NCI-H1048 (cell line): ENCODE measurements around the gene SYNJ2BP.
A peak's percentile ranks its signal among the peaks of the same experiment; 100 is the strongest.
"Not testable (repeated sequence)": the region's sequence is repeated elsewhere in the genome, so short reads cannot be mapped to it uniquely, and the experiment has no call there.

ENCODE experiments used
- DNase-seq: peaks from one replicate; lab custom pipeline; 2025; lab: John Stamatoyannopoulos, UW

The SYNJ2BP gene, protein sequence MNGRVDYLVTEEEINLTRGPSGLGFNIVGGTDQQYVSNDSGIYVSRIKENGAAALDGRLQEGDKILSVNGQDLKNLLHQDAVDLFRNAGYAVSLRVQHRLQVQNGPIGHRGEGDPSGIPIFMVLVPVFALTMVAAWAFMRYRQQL

GRCh38 chr14:70416725-70417349 is at the start of gene SYNJ2BP:
SYNJ2BP (minus strand) TSS chr14:70417090; CDS start chr14:70416963, 127 bp downstream.
- DNase-seq = peak; percentile 28

DNA sequence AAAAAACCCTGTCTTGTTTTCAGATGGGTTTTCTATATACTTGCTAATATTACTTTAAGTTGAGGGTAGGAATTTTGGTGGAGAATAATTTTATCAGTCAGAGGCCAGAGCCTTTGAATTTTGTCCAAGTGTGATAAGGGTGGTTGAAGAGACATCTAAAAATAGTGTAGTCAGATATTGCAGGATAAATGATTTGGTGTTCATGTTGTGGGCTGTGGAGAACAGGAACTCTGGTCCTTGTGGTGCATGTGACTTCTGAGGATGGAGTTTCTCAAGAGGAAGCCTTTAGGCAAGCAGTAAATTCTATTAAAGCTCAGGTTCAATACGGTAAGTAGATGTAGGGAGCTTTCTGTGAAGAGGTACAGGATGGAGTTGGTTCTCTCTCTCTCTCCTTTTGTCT is 37.8 kb upstream of the SYNJ2BP start:
- DNase-seq = no peak

- no peak for DNase-seq
Measured at GRCh38 chr14:70451874-70452273, 35.0 kb upstream of the SYNJ2BP start, which contains the start of gene ADAM21. ADAM21 (plus strand) TSS chr14:70452174; CDS start chr14:70457500, 5,326 bp downstream.

DNA sequence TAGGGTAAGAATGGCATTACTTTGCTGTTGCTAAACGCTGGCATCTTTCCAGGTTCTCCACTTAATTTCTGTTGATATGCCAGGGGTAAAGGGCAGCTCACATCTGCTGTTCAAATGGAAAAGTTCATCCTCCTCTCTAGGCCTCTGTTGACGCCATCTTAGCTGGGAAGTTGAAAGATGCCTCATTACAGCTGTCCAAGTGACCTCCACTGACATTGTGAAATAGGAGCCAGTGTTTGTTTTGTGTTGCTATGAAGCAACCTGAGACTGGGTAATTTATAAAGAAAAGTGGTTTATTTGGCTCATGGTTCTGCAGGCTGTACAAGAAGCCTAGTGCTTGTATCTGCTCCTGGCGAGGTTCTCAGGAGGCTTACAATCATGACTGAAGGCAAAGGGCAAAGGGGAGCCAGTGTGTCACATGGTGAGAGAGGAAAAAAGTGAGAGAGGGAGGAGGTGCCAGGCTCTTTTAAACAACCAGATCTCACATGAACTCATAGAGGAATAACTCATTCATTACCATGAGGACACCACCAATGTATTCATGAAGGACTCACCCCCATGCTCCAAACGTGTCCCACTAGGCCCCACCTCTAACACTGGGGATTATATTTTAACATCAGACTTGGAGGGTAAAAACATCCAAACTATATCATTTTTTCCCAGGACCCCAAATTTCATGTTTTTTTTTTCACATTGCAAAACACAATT is 31.9 kb upstream of the SYNJ2BP start:
- DNase-seq = no peak

DNA sequence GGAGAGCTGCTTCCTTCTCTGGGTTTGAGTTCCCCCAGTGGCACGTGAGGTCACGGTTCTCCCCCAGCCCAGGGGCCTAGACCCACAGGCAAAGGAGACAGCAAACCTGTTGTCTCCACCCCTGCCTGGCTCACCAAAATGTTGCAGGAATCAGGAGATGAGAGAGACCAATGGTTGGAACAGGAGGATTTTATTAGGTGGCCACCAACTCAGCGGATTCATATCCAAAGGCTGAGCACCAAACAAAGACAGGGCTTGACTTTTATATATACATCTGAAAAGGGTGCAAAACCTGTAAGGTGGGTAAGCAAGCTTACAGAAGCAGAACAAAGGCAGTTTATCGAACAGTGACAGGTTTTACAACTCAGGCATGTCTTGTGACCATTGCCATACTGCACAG is 25.9 kb upstream of the SYNJ2BP start:
- no peak for DNase-seq

DNA sequence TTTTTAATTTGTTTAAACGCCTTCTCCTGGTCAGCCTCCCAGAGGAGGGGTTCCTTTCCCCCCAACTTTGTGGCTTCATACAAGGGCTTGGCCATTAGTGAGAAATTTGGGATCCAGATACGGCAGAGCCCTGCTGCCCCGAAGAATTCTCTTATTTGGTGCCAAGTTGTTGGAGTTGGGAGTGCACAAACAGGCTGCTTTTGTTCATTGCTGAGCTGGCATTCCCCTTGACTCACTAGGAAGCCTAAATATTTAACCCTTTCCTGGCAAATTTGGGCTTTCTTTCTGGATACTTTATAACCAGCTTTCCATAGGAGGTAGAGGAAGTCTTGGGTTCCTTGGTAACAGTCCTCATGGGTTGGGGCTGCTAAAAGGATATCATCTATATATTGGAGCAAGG is 24.8 kb upstream of the SYNJ2BP start:
- DNase-seq = no peak

DNA sequence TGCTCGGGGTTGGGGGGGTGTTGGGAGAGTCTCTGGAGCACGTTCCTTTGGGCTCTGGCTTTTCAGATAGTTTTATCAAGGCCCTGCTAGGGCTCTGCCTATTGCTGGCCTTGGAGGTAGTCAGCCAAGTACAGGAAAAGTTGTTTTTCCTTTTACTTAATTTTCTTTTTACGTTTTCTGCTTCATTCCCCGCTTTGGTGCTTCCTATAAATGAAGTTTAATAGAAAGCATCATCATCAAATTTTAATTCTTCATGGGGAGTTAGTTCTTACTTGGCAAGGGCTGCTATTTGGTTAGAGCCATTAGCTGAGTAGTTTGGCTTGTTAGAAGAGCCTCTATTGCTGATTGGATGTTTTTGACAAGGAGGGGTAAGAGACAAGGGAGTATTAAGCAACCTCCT is 20.0 kb upstream of the SYNJ2BP start:
- no peak for DNase-seq

DNA sequence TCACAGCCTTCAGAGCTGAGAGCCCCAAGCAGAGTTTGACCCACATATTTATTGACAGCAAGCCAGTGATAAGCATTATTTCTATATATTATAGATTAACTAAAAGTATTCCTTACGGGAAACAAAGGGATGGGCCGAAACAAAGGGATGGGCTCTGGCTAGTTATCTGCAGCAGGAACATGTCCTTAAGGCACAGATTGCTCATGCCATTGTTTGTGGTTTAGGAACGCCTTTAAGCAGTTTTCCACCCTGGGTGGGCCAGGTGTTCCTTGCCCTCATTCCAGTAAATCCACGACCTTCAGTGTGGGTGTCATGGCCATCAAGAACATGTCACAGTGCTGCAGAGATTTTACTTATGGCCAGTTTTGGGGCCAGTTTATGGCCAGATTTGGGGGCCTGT is 9.7 kb upstream of the SYNJ2BP start:
- not testable (repeated sequence) for DNase-seq

- DNase-seq = no peak
Measured at GRCh38 chr14:70425354-70425753, 8.5 kb upstream of the SYNJ2BP start.

- no peak for DNase-seq
Measured at GRCh38 chr14:70422538-70422937, 5.6 kb upstream of the SYNJ2BP start.

- DNase-seq = not testable (repeated sequence)
Measured at GRCh38 chr14:70419270-70419931, 2.5 kb upstream of the SYNJ2BP start.

DNA sequence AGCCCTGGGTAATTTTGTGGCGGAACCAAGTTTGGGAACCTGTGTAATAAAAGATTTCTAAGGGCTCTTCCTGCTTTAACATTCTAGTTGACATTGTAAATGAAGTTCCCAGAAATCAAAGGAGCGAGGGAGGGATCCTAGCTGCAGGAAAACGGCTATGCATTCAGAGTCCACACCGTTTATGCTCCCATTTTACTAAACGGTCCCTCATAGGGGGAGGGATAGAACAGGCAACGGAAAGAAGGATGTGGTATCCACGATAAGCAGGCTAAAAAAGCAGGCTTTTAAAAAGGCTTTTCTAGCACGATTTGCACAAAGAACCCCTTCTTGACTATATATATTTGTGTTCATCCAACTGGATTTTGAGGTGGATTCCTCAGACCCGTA is 559 bp downstream of the SYNJ2BP start:
- DNase-seq = no peak

- no peak for DNase-seq
Measured at GRCh38 chr14:70415788-70416187, 1.1 kb downstream of the SYNJ2BP start.

DNA sequence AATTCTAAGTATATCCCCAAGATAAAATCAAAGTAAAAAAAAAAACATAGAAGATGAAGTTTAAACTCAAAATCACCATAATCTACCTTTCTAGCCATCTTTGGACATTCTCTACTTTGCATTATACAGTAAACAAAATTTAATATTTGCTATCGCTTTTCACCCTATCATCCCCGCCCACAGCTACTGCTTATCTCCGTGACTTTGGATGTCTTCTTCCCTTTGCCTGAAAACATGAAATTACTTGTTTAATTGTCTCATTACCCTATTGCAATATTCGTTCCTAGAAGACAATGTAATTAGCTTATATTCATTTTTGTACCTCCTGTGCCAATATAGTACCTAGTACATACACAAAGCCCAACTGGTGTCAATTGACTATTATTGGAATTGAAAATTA is 9.3 kb downstream of the SYNJ2BP start:
- DNase-seq = no peak

- not testable (repeated sequence) for DNase-seq
Measured at GRCh38 chr14:70406216-70406615, 10.7 kb downstream of the SYNJ2BP start.

DNA sequence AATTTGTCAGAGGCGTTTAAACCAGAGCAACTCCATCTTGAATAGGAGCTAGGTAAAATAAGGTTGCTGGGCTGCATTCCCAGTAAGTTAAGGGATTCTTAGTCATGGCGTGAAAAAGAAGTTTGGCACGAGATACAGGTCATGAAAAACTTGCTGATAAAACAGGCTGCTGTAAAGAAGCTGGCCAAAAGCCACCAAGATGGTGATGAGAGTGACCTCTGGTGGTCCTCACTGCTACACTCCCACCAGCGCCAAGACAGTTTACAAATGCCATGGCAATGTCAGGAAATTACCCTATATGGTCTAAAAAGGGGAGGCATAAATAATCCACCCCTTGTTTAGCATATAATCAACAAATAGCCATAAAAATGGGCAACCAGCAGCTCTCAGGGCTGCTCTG is 13.6 kb downstream of the SYNJ2BP start:
- DNase-seq = not testable (repeated sequence)

- no peak for DNase-seq
Measured at GRCh38 chr14:70401643-70402042, 15.2 kb downstream of the SYNJ2BP start.

DNA sequence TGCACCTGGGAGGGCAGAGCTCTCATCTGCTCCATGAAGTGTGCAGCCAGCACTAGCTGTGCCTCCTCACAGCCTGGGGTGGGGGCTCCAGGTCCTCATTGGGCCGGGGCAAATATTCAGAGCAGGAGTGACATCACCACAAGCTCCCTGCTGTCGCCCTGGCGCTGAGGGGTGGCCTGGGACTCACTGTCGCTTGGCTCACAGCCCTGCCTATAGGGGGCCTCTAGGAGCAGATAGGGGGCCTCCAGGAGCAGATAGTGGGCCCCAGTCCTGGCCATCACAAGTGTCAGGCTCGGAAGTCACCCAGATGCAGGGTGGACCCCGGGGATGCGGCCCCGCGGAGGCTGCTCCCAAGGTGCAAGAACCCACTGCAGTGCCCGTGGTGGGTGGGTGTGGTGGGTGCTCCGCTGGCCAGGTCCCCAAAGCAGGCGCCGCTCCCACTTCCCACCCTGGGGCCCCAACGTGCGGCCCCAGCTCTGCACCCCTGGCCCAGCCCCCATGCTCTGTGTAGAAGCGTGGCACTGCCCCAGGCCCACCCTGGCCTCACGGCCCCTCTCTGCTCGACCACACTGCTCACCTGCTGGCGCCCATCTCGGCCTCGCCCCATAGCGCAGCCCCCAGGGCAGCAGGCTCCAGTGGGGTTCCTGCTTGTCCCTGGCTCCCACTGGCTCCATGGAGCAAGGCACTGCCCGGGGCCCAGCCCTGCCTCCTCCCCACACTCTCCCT is 18.0 kb downstream of the SYNJ2BP start:
- DNase-seq = no peak

DNA sequence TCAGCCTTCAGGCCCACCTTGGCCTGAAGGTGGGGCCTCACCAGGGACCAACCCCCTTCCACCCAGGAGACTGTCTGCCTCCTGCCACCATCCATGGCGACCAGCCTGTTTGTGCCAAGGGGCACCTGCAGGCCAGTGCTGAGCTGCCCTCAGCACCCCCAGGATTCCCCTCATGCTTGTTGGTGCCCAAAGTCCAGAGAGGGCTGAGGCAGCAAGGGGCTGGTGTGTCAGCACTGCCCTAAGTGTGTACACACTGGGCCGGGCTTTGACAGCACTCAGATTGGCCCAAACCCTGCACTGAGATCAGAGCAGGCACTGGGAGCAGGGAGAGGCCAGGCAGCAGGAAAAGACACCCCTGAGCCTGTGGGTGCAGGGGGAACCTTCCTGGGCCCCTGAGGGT is 18.6 kb downstream of the SYNJ2BP start:
- no peak for DNase-seq

- DNase-seq = no peak
Measured at GRCh38 chr14:70397746-70398145, 19.1 kb downstream of the SYNJ2BP start.

DNA sequence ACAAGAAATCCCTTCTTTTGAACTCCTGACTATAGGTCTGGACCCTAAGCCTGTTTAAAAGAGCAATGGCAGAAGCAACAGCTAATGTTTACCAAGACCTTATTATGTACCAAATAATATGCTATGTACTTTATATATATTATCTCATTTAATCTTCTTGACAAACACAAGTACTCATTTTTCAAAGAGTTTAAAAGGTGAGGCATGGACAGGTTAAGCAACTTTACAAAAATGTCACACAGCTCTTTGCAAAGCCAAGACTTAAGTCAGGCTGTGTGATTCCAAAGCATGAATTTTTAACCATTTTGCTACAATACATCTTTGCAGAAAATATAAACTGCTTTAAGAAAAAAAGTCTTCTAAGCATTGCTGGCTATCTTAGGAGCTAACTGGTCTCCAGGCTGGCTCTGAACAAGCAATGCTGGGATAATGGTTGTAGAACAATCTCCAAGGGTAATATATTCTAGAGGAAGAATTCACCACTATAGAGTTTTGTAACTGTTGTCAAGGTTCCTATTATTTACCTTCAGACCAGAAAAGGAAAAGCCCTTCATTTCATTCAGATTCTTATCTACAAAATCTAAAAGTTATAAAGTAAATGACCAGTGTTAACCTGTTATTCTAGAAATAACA is 22.1 kb downstream of the SYNJ2BP start:
- no peak for DNase-seq

- DNase-seq = no peak
Measured at GRCh38 chr14:70392676-70393075, 24.2 kb downstream of the SYNJ2BP start.
